Measurements from ENCODE around the gene SFTPB.

The SFTPB gene

GRCh38 chr2:85611705-85612587 lies 56.1 kb downstream of the SFTPB start, which contains the start of gene C2orf68 (continued):
- TF ChIP-seq ZNF76 (tag by site-specific recombination; IDR thresholded peaks at IDR 0.05; ENCODE audit: borderline replicate concordance, low read depth) (peak; percentile 65; the same call in 1 of the 2 replicates), ZNF791 (tag by site-specific recombination; IDR thresholded peaks at IDR 0.05) (no peak), MZF1 (tag by site-specific recombination; IDR thresholded peaks at IDR 0.05; ENCODE audit: borderline replicate concordance) (no peak), ZNF561 (tag by site-specific recombination; IDR thresholded peaks at IDR 0.05; ENCODE audit: borderline replicate concordance) (0 out of 2 replicates have a peak, but pooled peaks have one; percentile 16), ZNF202 (tag by site-specific recombination; IDR thresholded peaks at IDR 0.05; ENCODE audit: borderline replicate concordance) (no peak), ZNF214 (tag by site-specific recombination; IDR thresholded peaks at IDR 0.05; ENCODE audit: borderline replicate concordance) (no peak), KLF7 (tag by site-specific recombination; IDR thresholded peaks at IDR 0.05; ENCODE audit: borderline replicate concordance) (no peak), ZSCAN16 (tag by site-specific recombination; IDR thresholded peaks at IDR 0.05) (no peak), ZNF747 (tag by site-specific recombination; IDR thresholded peaks at IDR 0.05) (no peak), KLF16 (tag by site-specific recombination; IDR thresholded peaks at IDR 0.05) (peak; percentile 44; the same call in 1 of the 2 replicates), ZXDB (tag by site-specific recombination; IDR thresholded peaks at IDR 0.05) (peak; percentile 87; the same call in 1 of the 2 replicates), ZSCAN4 (tag by site-specific recombination; IDR thresholded peaks at IDR 0.05) (no peak), ZNF121 (tag by site-specific recombination; IDR thresholded peaks at IDR 0.05) (no peak), ZNF501 (tag by site-specific recombination; IDR thresholded peaks at IDR 0.05) (peak; percentile 50; the same call in 1 of the 2 replicates), ZNF600 (tag by site-specific recombination; IDR thresholded peaks at IDR 0.05) (peak; percentile 70), ZNF221 (tag by site-specific recombination; IDR thresholded peaks at IDR 0.05; ENCODE audit: borderline replicate concordance) (no peak), ZNF239 (tag by site-specific recombination; IDR thresholded peaks at IDR 0.05) (no peak), ZBTB17 (tag by site-specific recombination; IDR thresholded peaks at IDR 0.05) (peak; percentile 59), ZNF548 (tag by site-specific recombination; IDR thresholded peaks at IDR 0.05) (no peak), GLI4 (tag by site-specific recombination; IDR thresholded peaks at IDR 0.05) (no peak), ZFP3 (tag by site-specific recombination; IDR thresholded peaks at IDR 0.05; ENCODE audit: low read depth) (no peak), ZNF155 (tag by site-specific recombination; IDR thresholded peaks at IDR 0.05) (no peak), ZNF621 (tag by site-specific recombination; IDR thresholded peaks at IDR 0.05) (no peak), ZNF785 (tag by site-specific recombination; IDR thresholded peaks at IDR 0.05) (no peak), ZNF513 (tag by site-specific recombination; IDR thresholded peaks at IDR 0.05) (0 out of 2 replicates have a peak, but pooled peaks have one; percentile 22), KLF9 (tag by site-specific recombination; IDR thresholded peaks at IDR 0.05; ENCODE audit: low read depth) (peak; percentile 80), ZNF626 (tag by site-specific recombination; IDR thresholded peaks at IDR 0.05) (no peak), ZNF777 (tag by site-specific recombination; IDR thresholded peaks at IDR 0.05; ENCODE audit: borderline replicate concordance) (peak; percentile 85)
- TF ChIP-seq, protein P1, sequence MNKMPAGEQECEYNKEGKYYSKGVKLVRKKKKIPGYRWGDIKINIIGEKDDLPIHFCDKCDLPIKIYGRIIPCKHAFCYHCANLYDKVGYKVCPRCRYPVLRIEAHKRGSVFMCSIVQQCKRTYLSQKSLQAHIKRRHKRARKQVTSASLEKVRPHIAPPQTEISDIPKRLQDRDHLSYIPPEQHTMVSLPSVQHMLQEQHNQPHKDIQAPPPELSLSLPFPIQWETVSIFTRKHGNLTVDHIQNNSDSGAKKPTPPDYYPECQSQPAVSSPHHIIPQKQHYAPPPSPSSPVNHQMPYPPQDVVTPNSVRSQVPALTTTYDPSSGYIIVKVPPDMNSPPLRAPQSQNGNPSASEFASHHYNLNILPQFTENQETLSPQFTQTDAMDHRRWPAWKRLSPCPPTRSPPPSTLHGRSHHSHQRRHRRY (tag by site-specific recombination; IDR thresholded peaks at IDR 0.05) = no peak
- TF ChIP-seq, protein P2, sequence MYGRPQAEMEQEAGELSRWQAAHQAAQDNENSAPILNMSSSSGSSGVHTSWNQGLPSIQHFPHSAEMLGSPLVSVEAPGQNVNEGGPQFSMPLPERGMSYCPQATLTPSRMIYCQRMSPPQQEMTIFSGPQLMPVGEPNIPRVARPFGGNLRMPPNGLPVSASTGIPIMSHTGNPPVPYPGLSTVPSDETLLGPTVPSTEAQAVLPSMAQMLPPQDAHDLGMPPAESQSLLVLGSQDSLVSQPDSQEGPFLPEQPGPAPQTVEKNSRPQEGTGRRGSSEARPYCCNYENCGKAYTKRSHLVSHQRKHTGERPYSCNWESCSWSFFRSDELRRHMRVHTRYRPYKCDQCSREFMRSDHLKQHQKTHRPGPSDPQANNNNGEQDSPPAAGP (tag by site-specific recombination; IDR thresholded peaks at IDR 0.05) = no peak; the same call in 1 of the 2 replicates
- TF ChIP-seq, protein P3, sequence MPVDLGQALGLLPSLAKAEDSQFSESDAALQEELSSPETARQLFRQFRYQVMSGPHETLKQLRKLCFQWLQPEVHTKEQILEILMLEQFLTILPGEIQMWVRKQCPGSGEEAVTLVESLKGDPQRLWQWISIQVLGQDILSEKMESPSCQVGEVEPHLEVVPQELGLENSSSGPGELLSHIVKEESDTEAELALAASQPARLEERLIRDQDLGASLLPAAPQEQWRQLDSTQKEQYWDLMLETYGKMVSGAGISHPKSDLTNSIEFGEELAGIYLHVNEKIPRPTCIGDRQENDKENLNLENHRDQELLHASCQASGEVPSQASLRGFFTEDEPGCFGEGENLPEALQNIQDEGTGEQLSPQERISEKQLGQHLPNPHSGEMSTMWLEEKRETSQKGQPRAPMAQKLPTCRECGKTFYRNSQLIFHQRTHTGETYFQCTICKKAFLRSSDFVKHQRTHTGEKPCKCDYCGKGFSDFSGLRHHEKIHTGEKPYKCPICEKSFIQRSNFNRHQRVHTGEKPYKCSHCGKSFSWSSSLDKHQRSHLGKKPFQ (tag by site-specific recombination; IDR thresholded peaks at IDR 0.05) = no peak
- TF ChIP-seq, protein P4, sequence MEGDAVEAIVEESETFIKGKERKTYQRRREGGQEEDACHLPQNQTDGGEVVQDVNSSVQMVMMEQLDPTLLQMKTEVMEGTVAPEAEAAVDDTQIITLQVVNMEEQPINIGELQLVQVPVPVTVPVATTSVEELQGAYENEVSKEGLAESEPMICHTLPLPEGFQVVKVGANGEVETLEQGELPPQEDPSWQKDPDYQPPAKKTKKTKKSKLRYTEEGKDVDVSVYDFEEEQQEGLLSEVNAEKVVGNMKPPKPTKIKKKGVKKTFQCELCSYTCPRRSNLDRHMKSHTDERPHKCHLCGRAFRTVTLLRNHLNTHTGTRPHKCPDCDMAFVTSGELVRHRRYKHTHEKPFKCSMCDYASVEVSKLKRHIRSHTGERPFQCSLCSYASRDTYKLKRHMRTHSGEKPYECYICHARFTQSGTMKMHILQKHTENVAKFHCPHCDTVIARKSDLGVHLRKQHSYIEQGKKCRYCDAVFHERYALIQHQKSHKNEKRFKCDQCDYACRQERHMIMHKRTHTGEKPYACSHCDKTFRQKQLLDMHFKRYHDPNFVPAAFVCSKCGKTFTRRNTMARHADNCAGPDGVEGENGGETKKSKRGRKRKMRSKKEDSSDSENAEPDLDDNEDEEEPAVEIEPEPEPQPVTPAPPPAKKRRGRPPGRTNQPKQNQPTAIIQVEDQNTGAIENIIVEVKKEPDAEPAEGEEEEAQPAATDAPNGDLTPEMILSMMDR (tag by site-specific recombination; IDR thresholded peaks at IDR 0.05) = no peak
